ENCODE measurements around the gene NOP53. TPM values are rescaled to one million over a fixed set of nuclear protein-coding genes. Genes with fewer than 3 reads are reported as not detected.
A peak's percentile ranks its signal among the peaks of the same experiment; 100 is the strongest.

NOP53 gene
- total and polyA plus RNA-seq, 9 of the 15 experiments (the other 6 are each of a cell fraction or from before 2014, with no cell fraction given), result 6.5 to 274 (median 145) TPM

GRCh38 chr19:47713046-47714021 lies 32.0 kb upstream of the NOP53 start, which contains the start of gene EHD2 (continued):
- no peak for TF ChIP-seq ZBTB12 (CRISPR knock-in tag; IDR thresholded peaks at IDR 0.05)
- TF ChIP-seq ZNF431 (CRISPR knock-in tag; IDR thresholded peaks at IDR 0.05), result 0 out of 2 replicates have a peak, but pooled peaks have one; percentile 30
- no peak for TF ChIP-seq KLF6 (CRISPR knock-in tag; IDR thresholded peaks at IDR 0.05; ENCODE audit: borderline replicate concordance)
- no peak for TF ChIP-seq GABPB2 (CRISPR knock-in tag; conservative IDR thresholded peaks at IDR 0.05)
- no peak for TF ChIP-seq RFX1 (IDR thresholded peaks at IDR 0.05)
- peak; percentile 46; the same call in 1 of the 2 replicates for TF ChIP-seq ETS1 (conservative IDR thresholded peaks at IDR 0.05; ENCODE audit: control insufficient read depth, low read depth, low read length)
